K562 (cell line): ENCODE data around the gene PANK2. TPM values are rescaled to one million over a fixed set of nuclear protein-coding genes. Genes with fewer than 3 reads are reported as not detected.

Source experiments
- ATAC-seq: fragments of 200-7000 bp; cut with Tn5 transposase; 3 replicates; pipeline ENCODE4 v1.9.1; 2020; ENCODE audit warnings: moderate library complexity
- BruUV-seq: library from RNA; stranded (reverse); fragments of 400-500 nt; replicated peaks from 2 replicates; lab custom pipeline; 2021; lab: Mats Ljungman, UMichigan
- CTCF ChIA-PET: fragments of 300-600 bp; formaldehyde crosslinking; extraction: SDS; loops from one replicate; lab custom pipeline; 2021; ENCODE audit warnings: low intra/inter-chr PET ratio; lab: Yijun Ruan, JAX
- POLR2A ChIA-PET: fragments of 300-600, 350-650 bp; sonication (Branson Sonifier 250); formaldehyde crosslinking; extraction: SDS; loops from one replicate; lab custom pipeline; 2021; ENCODE audit warnings: antibody characterized with exemption, inconsistent platforms; lab: Yijun Ruan, JAX
- DNase-seq, 4 experiments: peaks; one replicate each; pipeline versions ENCODE4 v3.0.0 to v3.0.0-alpha.2; 2011 to 2018; ENCODE audit warnings: low spot score in 3 of 4, mixed read lengths in 3 of 4; ENCODE audit errors: extremely low read depth in 1 of 4
- FAIRE-seq: peaks from 2 replicates; lab custom pipeline; 2011; peaks lifted over from hg19 to GRCh38; lab: Jason Lieb, UNC
- H2AFZ ChIP-seq: 2 replicates; pipeline ENCODE4 v1.6.0; 2011; ENCODE audit warnings: low read depth, low read length, control low read depth, inconsistent platforms
- H3K27ac ChIP-seq: fragments of 200-600 bp; 3 replicates; pipeline ENCODE4 v1.8.0; 2011; ENCODE audit warnings: low read depth, mild to moderate bottlenecking, control low read depth, inconsistent platforms, low read length, moderate library complexity, mixed read lengths; ENCODE audit errors: extremely low read depth
- H3K27me3 ChIP-seq, 2 experiments: fragments of 300-600 bp in 1 of 2; 2 replicates in 1 of 2; 3 replicates in 1 of 2; pipeline versions ENCODE4 v1.6.0 to v1.8.0; 2011; ENCODE audit warnings: inconsistent platforms in 2 of 2, low read length in 2 of 2, mild to moderate bottlenecking in 1 of 2, mixed read lengths in 1 of 2, moderate library complexity in 1 of 2; ENCODE audit not compliant: control insufficient read depth in 2 of 2, insufficient read depth in 2 of 2
- H3K36me3 ChIP-seq: fragments of 300-600 bp; 3 replicates; pipeline ENCODE4 v1.8.0; 2011; ENCODE audit warnings: mild to moderate bottlenecking, low read length, inconsistent platforms; ENCODE audit not compliant: control insufficient read depth, insufficient read depth
- H3K4me1 ChIP-seq, 2 experiments: fragments of 200-600 bp in 1 of 2; replicated peaks in 1 of 2; 2 replicates in 1 of 2; 3 replicates in 1 of 2; pipeline versions ENCODE4 v1.5.1 to v1.8.0; 2011; ENCODE audit warnings: inconsistent platforms in 2 of 2, low read length in 2 of 2, mild to moderate bottlenecking in 1 of 2, mixed read lengths in 1 of 2, moderate library complexity in 1 of 2; ENCODE audit not compliant: control insufficient read depth in 2 of 2, insufficient read depth in 2 of 2
- H3K4me2 ChIP-seq: 2 replicates; pipeline ENCODE4 v1.6.1; 2011; ENCODE audit warnings: low read length, control low read depth, inconsistent platforms, mixed read lengths; ENCODE audit not compliant: insufficient read depth
- H3K4me3 ChIP-seq: fragments of 200-600 bp; sonication (generic), shearing (Covaris generic); 2 replicates; pipeline ENCODE4 v1.5.1; 2016; ENCODE audit warnings: control low read depth, inconsistent platforms
- H3K79me2 ChIP-seq: fragments of 200-600 bp; 3 replicates; pipeline ENCODE4 v1.8.0; 2011; ENCODE audit warnings: low read length, inconsistent platforms; ENCODE audit not compliant: control insufficient read depth, insufficient read depth
- H3K9ac ChIP-seq, 2 experiments: 2 replicates each; pipeline versions ENCODE4 v1.6.0 to v1.6.1; 2011; ENCODE audit warnings: low read depth in 2 of 2, low read length in 2 of 2, control low read depth in 1 of 2, inconsistent platforms in 1 of 2, mild to moderate bottlenecking in 1 of 2, mixed read lengths in 1 of 2; ENCODE audit not compliant: insufficient read depth in 1 of 2
- H3K9me1 ChIP-seq: one replicate; pipeline ENCODE4 v1.6.0; 2011; ENCODE audit warnings: inconsistent platforms, mild to moderate bottlenecking, low read length, moderate library complexity; ENCODE audit not compliant: control insufficient read depth, insufficient read depth
- H3K9me3 ChIP-seq: replicated peaks from 2 replicates; pipeline ENCODE4 v1.5.1; 2011; ENCODE audit warnings: low read depth, low read length, inconsistent platforms; ENCODE audit not compliant: control insufficient read depth, insufficient read depth
- H4K20me1 ChIP-seq: replicated peaks from 2 replicates; pipeline ENCODE4 v1.6.1; 2011; ENCODE audit warnings: low read length, inconsistent platforms, mixed read lengths; ENCODE audit not compliant: control insufficient read depth, insufficient read depth
- BCOR ChIP-seq: fragments of 450-650 bp; IDR thresholded peaks from 2 replicates; pipeline ENCODE4 v1.6.1; 2016
- BHLHE40 ChIP-seq: IDR thresholded peaks from 2 replicates; pipeline ENCODE4 v1.6.1; 2011; ENCODE audit warnings: low read length, improper control_type of control experiment
- ETS2 ChIP-seq: IDR thresholded peaks from 2 replicates; pipeline ENCODE4 v1.6.1; 2016; ENCODE audit warnings: borderline replicate concordance, missing genetic modification characterization, mild to moderate bottlenecking, moderate library complexity, missing compliant biosample characterization; ENCODE audit not compliant: poor library complexity, severe bottlenecking
- ETV1 ChIP-seq: fragments of 450-650 bp; conservative IDR thresholded peaks from 2 replicates; pipeline ENCODE4 v1.6.1; 2016; ENCODE audit warnings: missing genetic modification characterization, control low read depth, low read depth, missing compliant biosample characterization
- JUN ChIP-seq, 2 experiments: sonication (generic) in 1 of 2; formaldehyde crosslinking in 1 of 2; IDR thresholded peaks; 2 replicates each; pipeline versions ENCODE4 v1.6.1 to v1.8.0; 2012 to 2022; ENCODE audit warnings: borderline replicate concordance in 2 of 2, mild to moderate bottlenecking in 2 of 2, improper control_type of control experiment in 1 of 2, low read depth in 1 of 2, low read length in 1 of 2, missing genetic modification reagents in 1 of 2
- MTA1 ChIP-seq: fragments of 450-650 bp; IDR thresholded peaks from 2 replicates; pipeline ENCODE4 v1.6.1; 2017; ENCODE audit warnings: borderline replicate concordance
- RBM25 ChIP-seq: fragments of 200-400 bp; formaldehyde crosslinking; IDR thresholded peaks from 2 replicates; pipeline ENCODE4 v1.6.1; 2018; ENCODE audit warnings: low read length, low read depth, moderate library complexity; ENCODE audit not compliant: severe bottlenecking
- SREBF1 ChIP-seq: fragments of 150-350 bp; IDR thresholded peaks from 2 replicates; pipeline ENCODE4 v1.6.1; 2014; ENCODE audit warnings: antibody characterized with exemption, low read depth, low read length, borderline replicate concordance
- THRAP3 ChIP-seq: fragments of 450-650 bp; IDR thresholded peaks from 2 replicates; pipeline ENCODE4 v1.6.1; 2016; ENCODE audit warnings: mild to moderate bottlenecking, inconsistent platforms, borderline replicate concordance
- ZBTB8A ChIP-seq: fragments of 450-650 bp; IDR thresholded peaks from 2 replicates; pipeline ENCODE4 v1.6.1; 2018; ENCODE audit warnings: mild to moderate bottlenecking, moderate library complexity; ENCODE audit not compliant: partially characterized antibody
- ZFP1 ChIP-seq: fragments of 450-650 bp; formaldehyde crosslinking; IDR thresholded peaks from 2 replicates; pipeline ENCODE4 v1.4.0; 2020; ENCODE audit warnings: mild to moderate bottlenecking, mixed read lengths
- ZNF121 ChIP-seq: sonication (generic); formaldehyde crosslinking; conservative IDR thresholded peaks from 2 replicates; pipeline ENCODE4 v1.8.0; 2022; ENCODE audit warnings: missing genetic modification reagents
- ZNF444 ChIP-seq: fragments of 250-450 bp; sonication (Bioruptor Pico); IDR thresholded peaks from 2 replicates; pipeline ENCODE4 v1.4.0; 2020; ENCODE audit warnings: mild to moderate bottlenecking, moderate library complexity
- WGBS: fragments of 100-300 bp; shearing (Covaris generic); methylation state at CpG from one replicate; pipeline ENCODE4 v1.1.6; 2016; ENCODE audit warnings: low coverage, mixed read lengths; ENCODE audit not compliant: insufficient coverage; ENCODE audit errors: missing lambda C conversion rate; 5-methylcytosine and 5-hydroxymethylcytosine counted together
- in situ Hi-C: fragments of 300-500 bp; cut with MboI; formaldehyde crosslinking; loops from 4 replicates; pipeline ENCODE4 v1.15.0; 2018; ENCODE audit warnings: inconsistent platforms, mixed read lengths
- intact Hi-C: fragments of 100-400 bp; cut with micrococcal nuclease; formaldehyde crosslinking; loops from 2 replicates; pipeline ENCODE4 v1.14.2; 2022
- polyA plus RNA-seq, 8 experiments: library from polyadenylated mRNA; depleted of rRNA in 4 of 8; stranded (reverse) in 5 of 8; unstranded in 3 of 8; fragments of >200 nt; fragmentation: Nextera tagmentation in 2 of 8; fragmentation: Illumina TruSeq in 1 of 8; extraction: Ambion mirVana in 2 of 8; extraction: Trizol in 1 of 8; gene quantifications; 2 replicates each; pipeline versions ENCODE4 v1.2.1 to v1.2.3, GENCODE V29; 2011 to 2014; ENCODE audit warnings: inconsistent platforms in 1 of 8, missing spikeins in 1 of 8
- total RNA-seq, 7 experiments: library from RNA; depleted of rRNA in 6 of 7; stranded (reverse); fragments of >200 nt in 6 of 7; fragmentation: Illumina TruSeq in 2 of 7; extraction: Trizol in 2 of 7; gene quantifications; 2 replicates each; pipeline versions ENCODE4 v1.2.1 to v1.2.3, GENCODE V29; 2011 to 2021; ENCODE audit warnings: low replicate concordance in 1 of 7
- TF ChIP-seq, protein P1 (sequence below): fragments of 450-650 bp; formaldehyde crosslinking; IDR thresholded peaks from 2 replicates; pipeline ENCODE4 v1.4.0; 2022; ENCODE audit warnings: missing genetic modification characterization

Gene PANK2
- total and polyA plus RNA-seq, 9 of the 15 experiments (the other 6 are each of a cell fraction or from before 2014, with no cell fraction given): 14.9 to 43.5 (median 31.4) TPM

DNA sequence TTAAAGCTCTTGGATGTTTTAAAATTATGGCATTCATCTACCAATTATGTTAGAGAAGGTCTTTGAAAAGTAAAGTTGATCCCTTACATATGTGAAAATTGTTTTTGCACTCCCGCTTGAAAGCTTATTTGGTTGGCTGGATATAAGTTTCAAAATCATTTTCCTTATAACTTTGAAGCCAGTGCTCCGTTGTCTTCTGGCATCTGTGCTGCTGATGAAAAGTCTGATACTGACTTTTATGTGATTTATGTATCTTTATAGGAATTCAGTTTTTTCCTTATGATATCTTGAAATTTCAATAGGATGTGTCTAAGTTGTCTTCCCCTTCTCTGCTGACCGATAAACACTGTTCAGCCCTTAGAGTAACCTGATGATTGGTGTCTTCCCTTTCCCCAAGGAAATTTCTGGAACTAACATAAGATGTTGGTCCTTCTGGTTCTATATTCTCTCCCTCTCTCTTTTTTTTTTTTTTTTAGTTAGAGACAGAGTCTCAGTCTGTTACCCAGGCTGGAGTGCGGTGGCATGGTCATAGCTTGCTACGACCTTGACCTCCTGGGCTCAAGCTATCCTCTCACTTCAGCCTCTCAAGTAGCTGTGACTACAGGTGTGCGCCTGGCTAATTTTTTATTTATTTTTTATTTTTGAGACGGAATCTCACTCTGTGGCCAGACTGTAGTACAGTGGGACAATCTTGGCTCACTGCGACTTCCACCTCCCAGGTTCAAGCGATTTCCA, 12.7 kb downstream of the PANK2 start (continued):
- no peak for TF ChIP-seq SREBF1
- no peak for TF ChIP-seq ETV1
- TF ChIP-seq, protein P1, sequence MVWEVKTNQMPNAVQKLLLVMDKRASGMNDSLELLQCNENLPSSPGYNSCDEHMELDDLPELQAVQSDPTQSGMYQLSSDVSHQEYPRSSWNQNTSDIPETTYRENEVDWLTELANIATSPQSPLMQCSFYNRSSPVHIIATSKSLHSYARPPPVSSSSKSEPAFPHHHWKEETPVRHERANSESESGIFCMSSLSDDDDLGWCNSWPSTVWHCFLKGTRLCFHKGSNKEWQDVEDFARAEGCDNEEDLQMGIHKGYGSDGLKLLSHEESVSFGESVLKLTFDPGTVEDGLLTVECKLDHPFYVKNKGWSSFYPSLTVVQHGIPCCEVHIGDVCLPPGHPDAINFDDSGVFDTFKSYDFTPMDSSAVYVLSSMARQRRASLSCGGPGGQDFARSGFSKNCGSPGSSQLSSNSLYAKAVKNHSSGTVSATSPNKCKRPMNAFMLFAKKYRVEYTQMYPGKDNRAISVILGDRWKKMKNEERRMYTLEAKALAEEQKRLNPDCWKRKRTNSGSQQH: no peak
- no peak for TF ChIP-seq JUN (IDR thresholded peaks at IDR 0.05; ENCODE audit: borderline replicate concordance, low read depth, low read length)
- no peak for TF ChIP-seq JUN (CRISPR knock-in tag; IDR thresholded peaks at IDR 0.05; ENCODE audit: borderline replicate concordance)
- TF ChIP-seq BHLHE40: no peak
- TF ChIP-seq ZBTB8A: no peak
- TF ChIP-seq ZFP1 (CRISPR knock-in tag): no peak
- no peak for TF ChIP-seq MTA1

DNA sequence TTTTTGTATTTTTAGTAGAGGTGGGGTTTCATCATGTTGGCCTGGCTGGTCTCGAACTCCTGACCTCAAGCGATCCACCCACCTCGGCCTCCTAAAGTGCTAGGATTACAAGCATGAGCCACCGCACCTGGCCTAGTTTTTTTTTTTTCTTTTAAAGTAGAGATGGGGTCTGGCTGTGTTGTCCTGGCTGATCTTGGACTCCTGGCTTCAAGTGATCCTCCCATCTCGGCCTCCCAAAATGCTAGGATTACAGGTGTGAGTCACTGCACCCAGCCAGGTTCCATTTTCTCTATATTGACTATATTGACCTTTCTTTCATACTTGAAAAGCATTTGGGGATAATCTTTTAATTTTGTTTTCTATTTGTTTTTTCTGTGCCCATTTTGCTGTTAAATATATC, 13.3 kb downstream of the PANK2 start:
- FAIRE-seq (no peak), ATAC-seq (no peak), DNase-seq (no peak)
- Histone ChIP-seq H3K9me3 (no peaks in the 10 kb centered on the region), H2AFZ (no peak overlapping the region), H3K9ac (no peak overlapping the region), H3K4me2 (no peak overlapping the region), H3K36me3 (peaks cover 20% of the 10 kb centered on the region; the same call in 1 of the 3 replicates), H3K27ac (no peak overlapping the region), H3K4me1 (peaks cover 3 to 14% of the 10 kb centered on the region in 2 experiments; a peak in 3 of 5 replicates), H3K79me2 (peaks cover 98% of the 10 kb centered on the region), H3K4me3 (no peak overlapping the region), H3K9me1 (no peaks in the 10 kb centered on the region), H4K20me1 (peaks cover 27% of the 10 kb centered on the region), H3K27me3 (no peaks in the 10 kb centered on the region)
- peak; percentile 97 for TF ChIP-seq ZNF121
- no peak for TF ChIP-seq THRAP3
- peak; percentile 36; the same call in 1 of the 2 replicates for TF ChIP-seq BCOR
- no peak for TF ChIP-seq ETS2 (tag)
- TF ChIP-seq ZNF444 (CRISPR knock-in tag): no peak
- TF ChIP-seq RBM25: peak; percentile 60
- in situ Hi-C loops (no loop called here), intact Hi-C loops (no loop called here)
- WGBS: 85% methylated on average over 5 of the region's 5 CpGs
- BruUV-seq: no TSS peak
- ChIA-PET POLR2A (no interaction called here), CTCF (no interaction called here)
